H9 (cell line): ENCODE measurements around the gene DGKG. TPM values are rescaled to one million over a fixed set of nuclear protein-coding genes. Genes with fewer than 3 reads are reported as not detected.

Experiments
- DNase-seq: peaks from one replicate; pipeline ENCODE4 v3.0.0-alpha.2; 2017
- H2AFZ ChIP-seq: one replicate; pipeline ENCODE4 v1.6.1; 2013; ENCODE audit warnings: mild to moderate bottlenecking, low read length, control low read depth, moderate library complexity
- H2AK5ac ChIP-seq: 2 replicates; pipeline ENCODE4 v1.6.1; 2013; ENCODE audit warnings: low read length, control low read depth, mixed read lengths; ENCODE audit not compliant: insufficient read length
- H2BK120ac ChIP-seq: one replicate; pipeline ENCODE4 v1.6.1; 2013; ENCODE audit warnings: low read depth, mild to moderate bottlenecking, low read length, control low read depth, inconsistent platforms; ENCODE audit not compliant: poor library complexity, severe bottlenecking
- H2BK12ac ChIP-seq: 2 replicates; pipeline ENCODE4 v1.6.1; 2013; ENCODE audit warnings: low read length, control low read depth, mixed read lengths, low read depth; ENCODE audit not compliant: insufficient read length
- H2BK15ac ChIP-seq: 2 replicates; pipeline ENCODE4 v1.6.1; 2013; ENCODE audit warnings: low read depth, low read length, control low read depth
- H2BK20ac ChIP-seq: one replicate; pipeline ENCODE4 v1.6.1; 2013; ENCODE audit warnings: low read depth, mild to moderate bottlenecking, low read length, control low read depth, inconsistent platforms; ENCODE audit not compliant: poor library complexity, severe bottlenecking
- H2BK5ac ChIP-seq: 2 replicates; pipeline ENCODE4 v1.6.1; 2013; ENCODE audit warnings: low read length, control low read depth, mixed read lengths; ENCODE audit not compliant: insufficient read length
- H3K14ac ChIP-seq: 2 replicates; pipeline ENCODE4 v1.6.1; 2013; ENCODE audit warnings: low read length, control low read depth; ENCODE audit not compliant: insufficient read depth
- H3K18ac ChIP-seq: 2 replicates; pipeline ENCODE4 v1.6.1; 2013; ENCODE audit warnings: low read depth, mild to moderate bottlenecking, mixed read lengths, low read length, control low read depth; ENCODE audit not compliant: insufficient read length
- H3K23ac ChIP-seq: 2 replicates; pipeline ENCODE4 v1.6.1; 2013; ENCODE audit warnings: low read length, control low read depth, mixed read lengths, low read depth; ENCODE audit not compliant: insufficient read length
- H3K23me2 ChIP-seq: 2 replicates; pipeline ENCODE4 v1.6.1; 2013; ENCODE audit warnings: low read depth, mild to moderate bottlenecking, mixed read lengths, low read length, control low read depth; ENCODE audit not compliant: insufficient read length, poor library complexity, severe bottlenecking
- H3K27ac ChIP-seq: 2 replicates; pipeline ENCODE4 v1.5.1; 2013; ENCODE audit warnings: low read length, control low read depth, mixed read lengths, low read depth; ENCODE audit not compliant: insufficient read length
- H3K27me3 ChIP-seq: 2 replicates; pipeline ENCODE4 v1.6.1; 2013; ENCODE audit warnings: low read length, control low read depth, inconsistent platforms; ENCODE audit not compliant: insufficient read depth
- H3K4ac ChIP-seq: 2 replicates; pipeline ENCODE4 v1.6.1; 2013; ENCODE audit warnings: low read depth, mild to moderate bottlenecking, control low read depth, inconsistent platforms, low read length, moderate library complexity
- H3K4me1 ChIP-seq: 2 replicates; pipeline ENCODE4 v1.6.1; 2013; ENCODE audit warnings: low read length, control low read depth, inconsistent platforms; ENCODE audit not compliant: insufficient read depth
- H3K4me2 ChIP-seq: 2 replicates; pipeline ENCODE4 v1.6.1; 2013; ENCODE audit warnings: low read length, control low read depth, mixed read lengths; ENCODE audit not compliant: insufficient read length, insufficient read depth
- H3K56ac ChIP-seq: 2 replicates; pipeline ENCODE4 v1.6.1; 2013; ENCODE audit warnings: low read depth, mild to moderate bottlenecking, mixed read lengths, low read length, control low read depth; ENCODE audit not compliant: insufficient read length
- H3K79me1 ChIP-seq: 2 replicates; pipeline ENCODE4 v1.6.1; 2013; ENCODE audit warnings: low read depth, mild to moderate bottlenecking, moderate library complexity, low read length, control low read depth, inconsistent platforms; ENCODE audit not compliant: insufficient read depth, poor library complexity, severe bottlenecking
- H3K79me2 ChIP-seq: 2 replicates; pipeline ENCODE4 v1.6.1; 2013; ENCODE audit warnings: low read length, control low read depth, inconsistent platforms; ENCODE audit not compliant: insufficient read depth
- H3K9ac ChIP-seq: 2 replicates; pipeline ENCODE4 v1.6.1; 2013; ENCODE audit warnings: low read length, control low read depth, mixed read lengths; ENCODE audit not compliant: insufficient read length; ENCODE audit errors: extremely low read depth
- H3K9me3 ChIP-seq: one replicate; pipeline ENCODE4 v1.6.1; 2013; ENCODE audit warnings: low read depth, low read length, inconsistent platforms; ENCODE audit not compliant: control insufficient read depth
- H3T11ph ChIP-seq: one replicate; pipeline ENCODE4 v1.6.1; 2013; ENCODE audit warnings: mild to moderate bottlenecking, low read length, control low read depth, inconsistent platforms
- H4K20me1 ChIP-seq: one replicate; pipeline ENCODE4 v1.6.1; 2013; ENCODE audit not compliant: control insufficient read depth, insufficient read length, insufficient read depth
- H4K5ac ChIP-seq: 2 replicates; pipeline ENCODE4 v1.6.1; 2013; ENCODE audit warnings: low read depth, mild to moderate bottlenecking, mixed read lengths, low read length, control low read depth; ENCODE audit not compliant: insufficient read length
- H4K8ac ChIP-seq: replicated peaks from 2 replicates; pipeline ENCODE4 v1.6.1; 2013; ENCODE audit warnings: low read length, control low read depth, mixed read lengths, low read depth; ENCODE audit not compliant: insufficient read length
- H4K91ac ChIP-seq: 2 replicates; pipeline ENCODE4 v1.6.1; 2013; ENCODE audit warnings: low read depth, mild to moderate bottlenecking, moderate library complexity, mixed read lengths, low read length, control low read depth; ENCODE audit not compliant: insufficient read length
- H3K27ac Mint-ChIP-seq, 3 experiments: 2 replicates in 2 of 3; 3 replicates in 1 of 3; pipeline ENCODE4 v1.8.0; 2020 to 2021; ENCODE audit warnings: mixed read lengths in 3 of 3, mild to moderate bottlenecking in 1 of 3, moderate library complexity in 1 of 3
- H3K27me3 Mint-ChIP-seq: 2 replicates; pipeline ENCODE4 v1.8.0; 2021; ENCODE audit warnings: low read depth, mild to moderate bottlenecking, moderate library complexity, mixed read lengths
- H3K36me3 Mint-ChIP-seq, 3 experiments: 2 replicates in 2 of 3; 3 replicates in 1 of 3; pipeline ENCODE4 v1.8.0; 2020 to 2021; ENCODE audit warnings: low read depth in 3 of 3, mixed read lengths in 3 of 3; ENCODE audit not compliant: insufficient read depth in 1 of 3
- H3K4me1 Mint-ChIP-seq, 2 experiments: 2 replicates each; pipeline ENCODE4 v1.8.0; 2020; ENCODE audit warnings: mixed read lengths in 2 of 2
- H3K4me3 Mint-ChIP-seq, 2 experiments: 2 replicates in 1 of 2; 3 replicates in 1 of 2; pipeline ENCODE4 v1.8.0; 2020 to 2021; ENCODE audit warnings: mild to moderate bottlenecking in 2 of 2, mixed read lengths in 2 of 2, moderate library complexity in 1 of 2
- H3K9me3 Mint-ChIP-seq, 2 experiments: 2 replicates in 1 of 2; 3 replicates in 1 of 2; pipeline ENCODE4 v1.8.0; 2020; ENCODE audit warnings: mild to moderate bottlenecking in 2 of 2, mixed read lengths in 2 of 2, moderate library complexity in 1 of 2
- CTCF ChIP-seq: fragments of 200-600 bp; sonication (generic); conservative IDR thresholded peaks from 3 replicates; pipeline ENCODE4 v1.8.0; 2021; ENCODE audit warnings: antibody characterized with exemption, mild to moderate bottlenecking
- WGBS: extraction: QIAGEN DNeasy Blood & Tissue Kit; methylation state at CpG from one replicate; pipeline ENCODE4 v1.1.7; 2013; ENCODE audit warnings: missing lambda C conversion rate, low lambda C conversion rate, mixed read lengths; ENCODE audit not compliant: insufficient read length; ENCODE audit errors: extremely low coverage; 5-methylcytosine and 5-hydroxymethylcytosine counted together
- total RNA-seq: library from RNA; stranded (reverse); gene quantifications from 2 replicates; pipeline ENCODE4 v1.2.1, GENCODE V29; 2021

Gene DGKG
- total RNA-seq, 1 experiment from 2014 or later: not detected

DNA sequence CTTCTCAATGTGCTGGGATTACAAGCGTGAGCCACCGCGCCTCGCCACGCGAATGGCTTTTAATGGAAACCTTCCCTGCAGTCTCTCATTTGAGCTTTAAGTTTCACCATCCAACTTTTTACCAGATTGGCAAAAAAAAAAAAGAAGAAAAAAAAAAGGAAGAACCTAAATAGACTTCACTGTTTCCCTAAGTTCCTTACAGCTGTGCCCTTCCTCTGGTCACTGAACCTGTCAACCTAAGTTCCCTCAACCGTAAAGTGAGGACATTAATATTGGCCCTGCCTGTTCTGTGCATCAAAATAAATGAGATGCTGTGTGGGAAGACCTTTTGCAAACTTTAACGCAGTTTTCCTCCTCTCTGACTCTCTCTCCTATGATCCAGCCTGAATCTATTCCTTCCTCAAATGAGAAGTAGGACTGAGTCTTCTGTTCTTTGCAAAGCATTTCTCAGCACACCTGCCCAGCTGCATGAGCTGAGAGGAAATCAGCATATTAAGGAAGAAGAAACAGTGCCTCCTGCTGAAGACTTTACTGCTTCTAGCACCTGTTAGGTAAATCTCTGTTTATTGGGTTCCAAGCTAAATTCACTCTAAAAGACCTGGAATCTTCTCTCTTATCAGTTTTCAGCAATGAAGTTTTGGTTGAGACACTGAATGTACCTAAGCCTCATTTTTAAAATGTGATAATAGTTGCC is 153.6 kb downstream of the DGKG start:
- Histone ChIP-seq H3K4ac (no peak overlapping the region), H3K79me2 (no peaks in the 10 kb centered on the region), H3K18ac (no peak overlapping the region), H4K8ac (no peak overlapping the region), H3K14ac (no peak overlapping the region), H4K91ac (no peak overlapping the region), H2AK5ac (no peak overlapping the region), H4K20me1 (no peaks in the 10 kb centered on the region), H4K5ac (no peak overlapping the region), H3K79me1 (no peaks in the 10 kb centered on the region), H2BK15ac (no peak overlapping the region), H2BK5ac (no peak overlapping the region), H3K56ac (no peak overlapping the region), H2BK120ac (no peak overlapping the region), H2BK12ac (no peak overlapping the region), H3K27ac (no peak overlapping the region), H3T11ph (no peak overlapping the region), H3K27me3 (no peaks in the 10 kb centered on the region), H3K4me2 (no peak overlapping the region), H3K23me2 (no peaks in the 10 kb centered on the region), H2BK20ac (no peak overlapping the region), H3K4me1 (peaks cover 3% of the 10 kb centered on the region), H3K9ac (no peak overlapping the region), H3K9me3 (no peaks in the 10 kb centered on the region), H3K23ac (no peak overlapping the region), H2AFZ (no peak overlapping the region)
- Mint-ChIP-seq H3K27ac (0 out of 7 replicates have a peak overlapping the region, but pooled peaks of 1 of the 3 experiments have one; percentile 27), H3K27me3 (peaks cover 38% of the 10 kb centered on the region), H3K4me1 (peaks cover 23 to 25% of the 10 kb centered on the region in 2 experiments), H3K4me3 (peak overlapping the region in 1 of 2 experiments; percentile 2; a peak in 1 of 5 replicates), H3K9me3 (no peaks in the 10 kb centered on the region), H3K36me3 (no peaks in the 10 kb centered on the region; a peak in 1 of 7 replicates)
- DNase-seq: no peak
- WGBS: no CpG with 5 or more reads among the region's 8 CpGs
- TF ChIP-seq CTCF: peak; percentile 50
